HepG2 (cell line): Measurements from ENCODE around the gene SIRT1. TPM values are rescaled to one million over a fixed set of nuclear protein-coding genes. Genes with fewer than 3 reads are reported as not detected.

Experiments
- CEBPB ChIP-seq: IDR thresholded peaks from 2 replicates; pipeline ENCODE4 v1.6.1; 2011; ENCODE audit warnings: low read depth, low read length, improper control_type of control experiment, borderline replicate concordance
- DPF2 ChIP-seq: sonication (generic); formaldehyde crosslinking; IDR thresholded peaks from 2 replicates; pipeline ENCODE4 v1.4.0; 2020; ENCODE audit warnings: mild to moderate bottlenecking, low read depth, missing genetic modification reagents, borderline replicate concordance
- FOSL1 ChIP-seq: sonication (generic); formaldehyde crosslinking; IDR thresholded peaks from 2 replicates; pipeline ENCODE4 v1.9.0; 2021; ENCODE audit warnings: missing genetic modification reagents, borderline replicate concordance
- GLI4 ChIP-seq: sonication (generic); formaldehyde crosslinking; IDR thresholded peaks from 2 replicates; pipeline ENCODE4 v1.5.1; 2020; ENCODE audit warnings: missing genetic modification reagents, mild to moderate bottlenecking, moderate library complexity, borderline replicate concordance
- HMG20A ChIP-seq: IDR thresholded peaks from 2 replicates; pipeline ENCODE4 v1.6.1; 2016; ENCODE audit warnings: borderline replicate concordance
- KLF11 ChIP-seq: IDR thresholded peaks from 2 replicates; pipeline ENCODE4 v1.6.1; 2016; ENCODE audit warnings: missing compliant biosample characterization
- NR2F1 ChIP-seq, 2 experiments: fragments of 450-650 bp in 1 of 2; formaldehyde crosslinking in 1 of 2; IDR thresholded peaks; 2 replicates each; pipeline versions ENCODE4 v1.5.0 to v1.6.1; 2016 to 2020; ENCODE audit warnings: mild to moderate bottlenecking in 1 of 2, missing compliant biosample characterization in 1 of 2, missing genetic modification reagents in 1 of 2, moderate library complexity in 1 of 2
- PHF5A ChIP-seq: IDR thresholded peaks from one replicate; pipeline ENCODE4 v1.6.1; 2018; ENCODE audit warnings: low read depth, missing genetic modification reagents; ENCODE audit not compliant: unreplicated experiment
- RAD51 ChIP-seq: fragments of 450-650 bp; IDR thresholded peaks from 2 replicates; pipeline ENCODE4 v1.6.1; 2016; ENCODE audit warnings: borderline replicate concordance
- RELA ChIP-seq: sonication (generic); formaldehyde crosslinking; IDR thresholded peaks from 2 replicates; pipeline ENCODE4 v1.4.0; 2020; ENCODE audit warnings: missing genetic modification reagents
- SNAPC2 ChIP-seq: sonication (generic); formaldehyde crosslinking; IDR thresholded peaks from 2 replicates; pipeline ENCODE4 v1.8.1; 2022; ENCODE audit warnings: mild to moderate bottlenecking, missing genetic modification reagents
- SP5 ChIP-seq: IDR thresholded peaks from 2 replicates; pipeline ENCODE4 v1.6.1; 2016; ENCODE audit warnings: low read depth, borderline replicate concordance
- ZC3H4 ChIP-seq: sonication (generic); formaldehyde crosslinking; IDR thresholded peaks from 2 replicates; pipeline ENCODE4 v1.4.0; 2020; ENCODE audit warnings: missing genetic modification reagents, borderline replicate concordance
- ZFP36L2 ChIP-seq: sonication (generic); formaldehyde crosslinking; IDR thresholded peaks from 2 replicates; pipeline ENCODE4 v1.4.0; 2020; ENCODE audit warnings: missing genetic modification reagents
- ZNF264 ChIP-seq: sonication (generic); formaldehyde crosslinking; IDR thresholded peaks from 2 replicates; pipeline ENCODE4 v1.4.0; 2020; ENCODE audit warnings: missing genetic modification reagents
- ZNF543 ChIP-seq: sonication (generic); formaldehyde crosslinking; IDR thresholded peaks from 2 replicates; pipeline ENCODE4 v1.4.0; 2020; ENCODE audit warnings: mild to moderate bottlenecking, missing genetic modification reagents
- ZNF781 ChIP-seq: sonication (generic); formaldehyde crosslinking; IDR thresholded peaks from 2 replicates; pipeline ENCODE4 v1.5.1; 2020; ENCODE audit warnings: borderline replicate concordance, mild to moderate bottlenecking, missing genetic modification reagents; ENCODE audit errors: not compliant biosample characterization
- ZNF782 ChIP-seq: sonication (generic); formaldehyde crosslinking; IDR thresholded peaks from 2 replicates; pipeline ENCODE4 v1.4.0; 2020; ENCODE audit warnings: missing genetic modification reagents, mild to moderate bottlenecking, borderline replicate concordance
- polyA plus RNA-seq, 8 experiments: library from polyadenylated mRNA; depleted of rRNA in 3 of 8; stranded (reverse) in 7 of 8; unstranded in 1 of 8; fragments of >200 nt; fragmentation: Illumina TruSeq in 4 of 8; extraction: Trizol in 4 of 8; gene quantifications; 2 replicates each; pipeline versions ENCODE4 v1.2.1 to v1.2.3, GENCODE V29; 2011 to 2016; ENCODE audit warnings: low read depth in 4 of 8, missing spikeins in 1 of 8, mixed read lengths in 1 of 8; ENCODE audit not compliant: insufficient read depth in 1 of 8
- total RNA-seq, 5 experiments: library from RNA; depleted of rRNA; stranded (reverse); fragments of >200 nt; fragmentation: Illumina TruSeq; extraction: Trizol; gene quantifications; 2 replicates each; pipeline ENCODE4 v1.2.3, GENCODE V29; 2016; ENCODE audit warnings: low read depth in 1 of 5
- TF ChIP-seq, protein P1 (sequence below): sonication (generic); formaldehyde crosslinking; IDR thresholded peaks from 2 replicates; pipeline ENCODE4 v1.8.0; 2022; ENCODE audit warnings: missing genetic modification reagents, low read depth, mild to moderate bottlenecking, borderline replicate concordance
- TF ChIP-seq, protein P2 (sequence below): IDR thresholded peaks from 2 replicates; pipeline ENCODE4 v1.6.1; 2016; ENCODE audit warnings: missing compliant biosample characterization, missing genetic modification reagents, borderline replicate concordance
- TF ChIP-seq, protein P3 (sequence below), 2 experiments: IDR thresholded peaks; 2 replicates each; pipeline ENCODE4 v1.6.1; 2011 to 2012; ENCODE audit warnings: low read length in 2 of 2, borderline replicate concordance in 1 of 2, low read depth in 1 of 2, mild to moderate bottlenecking in 1 of 2, moderate library complexity in 1 of 2
- TF ChIP-seq, protein P4 (sequence below): sonication (generic); formaldehyde crosslinking; IDR thresholded peaks from 2 replicates; pipeline ENCODE4 v1.5.0; 2020; ENCODE audit warnings: missing genetic modification reagents

The SIRT1 gene
- total and polyA plus RNA-seq, 2 of the 13 experiments (the other 11 are each of a cell fraction or from before 2014, with no cell fraction given) = 9.4 to 10.2 TPM

DNA sequence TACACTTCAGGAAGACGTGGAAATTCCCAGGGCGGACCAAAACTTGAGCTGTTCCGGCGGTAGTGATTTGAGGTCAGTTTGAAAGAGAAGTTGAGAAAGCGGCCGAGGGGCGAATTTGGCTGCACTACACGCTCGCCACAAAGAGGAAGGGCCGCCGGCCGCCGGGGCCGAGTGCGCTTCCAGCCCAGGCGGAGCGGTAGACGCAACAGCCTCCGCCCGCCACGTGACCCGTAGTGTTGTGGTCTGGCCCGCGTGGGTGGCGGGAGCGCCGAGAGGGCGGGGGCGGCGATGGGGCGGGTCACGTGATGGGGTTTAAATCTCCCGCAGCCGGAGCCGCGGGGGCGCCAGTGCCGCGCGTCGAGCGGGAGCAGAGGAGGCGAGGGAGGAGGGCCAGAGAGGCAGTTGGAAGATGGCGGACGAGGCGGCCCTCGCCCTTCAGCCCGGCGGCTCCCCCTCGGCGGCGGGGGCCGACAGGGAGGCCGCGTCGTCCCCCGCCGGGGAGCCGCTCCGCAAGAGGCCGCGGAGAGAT, at the start of gene SIRT1 (continued):
- TF ChIP-seq ZNF543 (CRISPR knock-in tag) (peak; percentile 66), ZNF781 (CRISPR knock-in tag) (peak; percentile 39), ZNF264 (CRISPR knock-in tag) (peak; percentile 50; the same call in 1 of the 2 replicates), ZFP36L2 (CRISPR knock-in tag) (peak; percentile 41; the same call in 1 of the 2 replicates), FOSL1 (CRISPR knock-in tag) (no peak), RAD51 (peak; percentile 98), HMG20A (CRISPR knock-in tag) (peak; percentile 60; the same call in 1 of the 2 replicates), PHF5A (CRISPR knock-in tag) (no peak), SP5 (CRISPR knock-in tag) (peak; percentile 71), ZC3H4 (no peak), SNAPC2 (peak; percentile 84; the same call in 1 of the 2 replicates), RELA (CRISPR knock-in tag) (peak; percentile 32; the same call in 1 of the 2 replicates), CEBPB (no peak; the same call in 1 of the 2 replicates), KLF11 (0 out of 2 replicates have a peak, but pooled peaks have one; percentile 49), DPF2 (CRISPR knock-in tag) (no peak), NR2F1 (CRISPR knock-in tag; IDR thresholded peaks at IDR 0.05) (peak in 1 of 2 experiments; percentile 53; a peak in 1 of 4 replicates), GLI4 (CRISPR knock-in tag) (no peak), ZNF782 (CRISPR knock-in tag) (0 out of 2 replicates have a peak, but pooled peaks have one; percentile 51)
- TF ChIP-seq, protein P1, sequence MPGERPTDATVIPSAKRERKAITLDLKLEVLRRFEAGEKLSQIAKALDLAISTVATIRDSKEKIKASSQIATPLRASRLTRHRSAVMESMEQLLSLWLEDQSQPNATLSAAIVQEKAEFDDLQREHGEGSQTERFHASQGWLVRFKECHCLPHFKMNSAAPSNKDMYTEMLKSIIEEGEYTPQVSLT (CRISPR knock-in tag) = no peak; the same call in 1 of the 2 replicates
- TF ChIP-seq, protein P2, sequence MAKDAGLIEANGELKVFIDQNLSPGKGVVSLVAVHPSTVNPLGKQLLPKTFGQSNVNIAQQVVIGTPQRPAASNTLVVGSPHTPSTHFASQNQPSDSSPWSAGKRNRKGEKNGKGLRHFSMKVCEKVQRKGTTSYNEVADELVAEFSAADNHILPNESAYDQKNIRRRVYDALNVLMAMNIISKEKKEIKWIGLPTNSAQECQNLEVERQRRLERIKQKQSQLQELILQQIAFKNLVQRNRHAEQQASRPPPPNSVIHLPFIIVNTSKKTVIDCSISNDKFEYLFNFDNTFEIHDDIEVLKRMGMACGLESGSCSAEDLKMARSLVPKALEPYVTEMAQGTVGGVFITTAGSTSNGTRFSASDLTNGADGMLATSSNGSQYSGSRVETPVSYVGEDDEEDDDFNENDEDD (CRISPR knock-in tag) = peak; percentile 98
- TF ChIP-seq, protein P3, sequence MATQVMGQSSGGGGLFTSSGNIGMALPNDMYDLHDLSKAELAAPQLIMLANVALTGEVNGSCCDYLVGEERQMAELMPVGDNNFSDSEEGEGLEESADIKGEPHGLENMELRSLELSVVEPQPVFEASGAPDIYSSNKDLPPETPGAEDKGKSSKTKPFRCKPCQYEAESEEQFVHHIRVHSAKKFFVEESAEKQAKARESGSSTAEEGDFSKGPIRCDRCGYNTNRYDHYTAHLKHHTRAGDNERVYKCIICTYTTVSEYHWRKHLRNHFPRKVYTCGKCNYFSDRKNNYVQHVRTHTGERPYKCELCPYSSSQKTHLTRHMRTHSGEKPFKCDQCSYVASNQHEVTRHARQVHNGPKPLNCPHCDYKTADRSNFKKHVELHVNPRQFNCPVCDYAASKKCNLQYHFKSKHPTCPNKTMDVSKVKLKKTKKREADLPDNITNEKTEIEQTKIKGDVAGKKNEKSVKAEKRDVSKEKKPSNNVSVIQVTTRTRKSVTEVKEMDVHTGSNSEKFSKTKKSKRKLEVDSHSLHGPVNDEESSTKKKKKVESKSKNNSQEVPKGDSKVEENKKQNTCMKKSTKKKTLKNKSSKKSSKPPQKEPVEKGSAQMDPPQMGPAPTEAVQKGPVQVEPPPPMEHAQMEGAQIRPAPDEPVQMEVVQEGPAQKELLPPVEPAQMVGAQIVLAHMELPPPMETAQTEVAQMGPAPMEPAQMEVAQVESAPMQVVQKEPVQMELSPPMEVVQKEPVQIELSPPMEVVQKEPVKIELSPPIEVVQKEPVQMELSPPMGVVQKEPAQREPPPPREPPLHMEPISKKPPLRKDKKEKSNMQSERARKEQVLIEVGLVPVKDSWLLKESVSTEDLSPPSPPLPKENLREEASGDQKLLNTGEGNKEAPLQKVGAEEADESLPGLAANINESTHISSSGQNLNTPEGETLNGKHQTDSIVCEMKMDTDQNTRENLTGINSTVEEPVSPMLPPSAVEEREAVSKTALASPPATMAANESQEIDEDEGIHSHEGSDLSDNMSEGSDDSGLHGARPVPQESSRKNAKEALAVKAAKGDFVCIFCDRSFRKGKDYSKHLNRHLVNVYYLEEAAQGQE (IDR thresholded peaks at IDR 0.05; ENCODE audit: borderline replicate concordance in 1 of 2, low read depth in 1 of 2, low read length in 2 of 2) = peak in 1 of 2 experiments; percentile 64; a peak in 1 of 4 replicates
- TF ChIP-seq, protein P4, sequence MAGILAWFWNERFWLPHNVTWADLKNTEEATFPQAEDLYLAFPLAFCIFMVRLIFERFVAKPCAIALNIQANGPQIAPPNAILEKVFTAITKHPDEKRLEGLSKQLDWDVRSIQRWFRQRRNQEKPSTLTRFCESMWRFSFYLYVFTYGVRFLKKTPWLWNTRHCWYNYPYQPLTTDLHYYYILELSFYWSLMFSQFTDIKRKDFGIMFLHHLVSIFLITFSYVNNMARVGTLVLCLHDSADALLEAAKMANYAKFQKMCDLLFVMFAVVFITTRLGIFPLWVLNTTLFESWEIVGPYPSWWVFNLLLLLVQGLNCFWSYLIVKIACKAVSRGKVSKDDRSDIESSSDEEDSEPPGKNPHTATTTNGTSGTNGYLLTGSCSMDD (CRISPR knock-in tag) = no peak
